NCI-H345 treated with DMSO at 0.1 percent for 48 hours (cell line): ENCODE results near the gene CFAP210.
"Not testable (repeated sequence)": the region's sequence is repeated elsewhere in the genome, so short reads cannot be mapped to it uniquely, and the experiment has no call there.

Experiments
- DNase-seq: peaks from one replicate; lab custom pipeline; 2025; ENCODE audit not compliant: unreplicated experiment; lab: John Stamatoyannopoulos, UW

CFAP210 gene

DNA sequence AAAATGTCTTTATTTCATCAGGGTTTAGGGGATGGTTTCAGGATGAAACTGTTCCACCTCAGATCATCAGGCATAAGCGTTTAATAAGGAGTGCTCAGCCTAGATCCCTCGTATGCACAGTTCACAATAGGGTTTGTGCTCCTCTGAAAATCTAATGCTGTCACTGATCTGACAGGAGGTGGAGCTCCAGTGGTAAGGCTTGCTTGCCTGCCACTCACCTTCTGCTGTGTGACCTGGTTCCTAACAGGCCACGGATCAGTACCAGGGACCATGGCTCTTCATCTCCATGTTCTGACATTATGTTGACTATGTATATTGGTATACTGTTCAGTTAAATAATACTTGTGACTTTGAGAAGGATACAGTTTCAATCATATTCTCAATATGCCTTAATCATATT, 68.4 kb downstream of the CFAP210 start:
- no peak for DNase-seq

DNA sequence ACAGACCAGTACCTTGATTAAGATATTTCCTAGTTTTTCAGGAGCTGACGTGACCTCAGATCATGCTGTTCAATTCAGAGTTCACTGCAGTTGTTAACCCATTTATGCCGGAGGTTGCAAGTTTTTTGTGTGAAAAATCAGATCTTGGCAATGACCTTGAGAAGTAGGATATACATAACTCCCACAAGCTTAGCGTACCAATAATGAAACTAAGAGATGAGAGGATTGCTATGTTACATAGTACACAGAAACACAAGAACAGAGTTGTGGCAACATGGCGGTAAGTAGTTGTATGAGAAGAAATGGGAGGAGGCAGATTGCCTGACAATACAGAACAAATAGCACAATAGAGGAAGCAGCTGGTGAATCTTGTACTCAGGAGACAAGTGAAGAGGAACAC, 71.0 kb downstream of the CFAP210 start:
- no peak for DNase-seq

DNA sequence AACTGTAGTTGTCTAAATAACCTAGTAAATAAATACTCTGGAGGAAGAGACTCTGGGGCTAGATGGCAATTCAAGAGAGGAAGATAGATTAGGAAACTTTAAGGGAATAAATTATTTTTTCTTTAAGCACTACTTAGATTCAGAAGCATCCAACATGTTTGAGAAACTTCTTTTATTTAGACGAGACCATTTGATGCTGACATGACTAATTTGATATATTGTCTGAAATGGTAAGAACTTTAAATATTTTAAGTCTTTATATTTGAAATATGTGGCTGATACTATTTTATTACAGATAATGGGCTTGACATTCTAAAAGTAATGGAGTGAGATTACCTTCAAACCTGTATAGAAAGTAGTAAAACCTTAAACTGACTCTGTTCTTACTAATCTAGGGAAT, 73.7 kb downstream of the CFAP210 start:
- no peak for DNase-seq

DNA sequence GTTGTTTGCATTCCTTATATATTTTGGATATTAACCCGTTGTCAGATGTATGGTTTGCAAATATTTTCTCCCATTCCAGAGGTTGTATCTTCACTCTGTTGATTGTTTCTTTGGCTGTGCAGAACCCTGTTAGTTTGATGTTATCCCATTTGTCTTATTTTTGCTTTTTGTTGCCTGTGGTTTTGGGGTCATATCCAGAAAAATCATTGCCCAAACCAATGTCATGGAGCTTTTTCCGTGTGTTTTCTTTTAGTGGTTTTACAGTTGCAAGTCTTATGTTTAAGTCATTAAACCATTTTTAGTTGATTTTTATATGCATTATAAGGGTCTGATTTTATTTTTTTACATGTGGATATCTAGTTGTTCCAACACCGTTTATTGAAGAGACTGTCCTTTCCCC, 74.3 kb downstream of the CFAP210 start:
- no peak for DNase-seq

DNA sequence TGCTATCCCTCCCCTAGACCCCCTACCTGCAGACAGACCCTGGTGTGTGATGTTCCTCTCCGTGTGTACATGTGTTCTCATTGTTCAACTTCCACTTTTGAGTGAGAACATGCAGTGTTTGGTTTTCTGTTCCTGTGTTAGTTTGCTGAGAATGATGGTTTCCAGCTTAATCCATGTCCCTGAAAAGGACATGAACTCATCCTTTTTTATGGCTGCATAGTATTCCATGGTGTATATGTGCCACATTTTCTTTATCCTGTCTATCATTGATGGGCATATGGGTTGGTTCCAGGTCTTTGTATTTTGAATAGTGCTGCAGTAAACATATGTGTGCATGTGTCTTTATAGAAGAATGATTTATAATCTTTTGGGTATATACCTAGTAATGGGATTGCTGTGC, 78.2 kb downstream of the CFAP210 start:
- DNase-seq = not testable (repeated sequence)

DNA sequence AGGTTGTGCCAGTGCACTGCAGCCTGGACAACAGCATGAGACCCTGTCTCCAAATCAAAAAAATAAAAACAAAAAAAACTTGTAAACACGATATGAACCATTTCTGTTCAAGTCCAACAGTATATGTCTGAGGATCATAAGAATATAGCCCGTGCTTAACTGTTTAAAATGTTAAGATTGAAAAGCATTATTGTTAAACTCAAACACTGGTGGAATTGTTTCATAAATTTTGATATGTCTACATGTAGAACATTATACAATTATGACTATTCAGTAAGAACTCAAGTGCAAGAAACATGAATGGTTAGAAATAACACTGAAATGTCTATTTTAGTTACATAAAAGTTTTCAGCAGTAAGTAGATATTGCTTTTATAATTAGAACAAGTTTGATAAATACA, 80.3 kb downstream of the CFAP210 start:
- DNase-seq = no peak

DNA sequence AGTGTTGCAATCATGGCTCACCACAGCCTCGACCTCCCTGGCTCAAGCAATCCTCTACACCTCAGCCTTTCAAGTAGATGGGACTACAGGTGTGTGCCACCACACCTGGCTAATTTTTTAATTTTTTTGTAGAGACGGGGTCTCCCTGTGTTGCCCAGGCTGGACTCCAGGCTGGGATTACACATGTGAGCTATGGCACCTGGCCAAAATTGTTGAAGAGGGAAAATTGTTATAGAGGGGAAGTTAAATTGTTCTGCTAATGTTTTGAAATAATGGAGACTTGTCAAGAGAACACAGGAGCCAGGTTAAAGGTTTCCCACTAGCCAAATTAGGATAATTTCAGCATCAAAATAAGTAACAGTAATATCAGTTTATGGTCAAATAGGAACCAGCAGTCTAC, 84.9 kb downstream of the CFAP210 start:
- DNase-seq = no peak

DNA sequence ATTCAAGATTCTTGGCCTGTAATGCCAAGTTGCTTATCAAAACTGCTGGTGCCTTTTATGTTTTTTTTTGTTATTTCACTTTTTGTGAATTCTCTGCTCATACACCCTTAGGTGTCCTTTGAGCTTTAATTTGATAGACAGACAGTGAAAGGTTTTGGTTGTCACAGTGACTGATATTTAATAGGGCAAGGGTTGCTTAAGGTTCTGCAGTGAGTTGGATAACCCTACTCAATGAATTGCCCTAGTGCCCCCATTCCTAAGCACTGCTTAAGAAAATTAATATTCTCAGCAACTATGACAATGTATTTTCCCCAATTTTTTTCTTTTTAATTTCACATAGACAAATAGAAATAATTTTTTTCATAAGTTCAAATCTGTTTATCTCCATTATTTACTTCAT, 94.6 kb downstream of the CFAP210 start:
- DNase-seq = no peak

DNA sequence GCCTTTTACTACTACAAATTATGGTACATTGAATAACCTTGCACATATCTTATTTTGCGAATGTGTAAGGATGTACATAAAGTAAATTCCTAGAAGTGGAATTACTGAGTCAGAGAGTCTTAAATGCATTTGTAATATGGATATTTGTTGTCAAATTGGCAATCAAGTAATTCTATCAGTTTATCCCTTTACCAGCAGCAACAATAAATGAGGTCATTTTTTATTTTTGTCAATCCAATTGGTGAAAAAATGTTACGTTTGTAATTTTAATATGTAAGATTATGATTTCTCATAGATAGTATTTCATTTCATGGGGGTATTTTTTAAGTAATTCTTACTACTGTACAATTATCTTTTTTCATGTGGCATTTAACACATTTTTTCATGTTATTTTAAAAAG, 95.2 kb downstream of the CFAP210 start:
- DNase-seq = no peak

DNA sequence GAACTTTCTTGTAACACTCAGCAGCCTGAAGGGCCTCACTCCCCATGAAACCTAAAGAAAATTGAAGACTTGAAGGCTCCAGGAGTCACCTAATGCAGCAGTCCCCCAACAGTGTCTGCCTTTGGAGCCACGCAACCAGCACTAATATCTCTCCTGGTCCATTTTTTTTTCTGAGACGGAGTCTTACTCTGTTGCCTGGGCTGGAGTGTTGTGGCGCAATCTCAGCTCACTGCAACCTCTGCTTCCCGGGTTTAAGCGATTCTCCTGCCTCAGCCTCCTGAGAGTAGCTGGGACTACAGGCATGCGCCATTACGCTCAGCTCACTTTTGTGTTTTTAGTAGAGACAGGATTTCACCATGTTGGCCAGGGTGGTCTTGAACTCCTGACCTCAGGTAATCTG, 97.7 kb downstream of the CFAP210 start:
- not testable (repeated sequence) for DNase-seq
